HL-60 (cell line): ENCODE results near the gene CFAP299.

ENCODE experiments used
- CTCF ChIP-seq: IDR thresholded peaks from one replicate; pipeline ENCODE4 v1.5.1; 2011; ENCODE audit warnings: low read length, control low read depth, inconsistent platforms; ENCODE audit not compliant: insufficient read depth
- POLR2AphosphoS5 ChIP-seq: IDR thresholded peaks from 2 replicates; pipeline ENCODE4 v1.6.1; 2012; ENCODE audit warnings: low read depth
- REST ChIP-seq: IDR thresholded peaks from 2 replicates; pipeline ENCODE4 v1.6.1; 2012; ENCODE audit warnings: low read depth; ENCODE audit not compliant: insufficient replicate concordance

- TF ChIP-seq CTCF (no peak), POLR2AphosphoS5 (no peak), REST (no peak)
These were observed 35.1 kb downstream of the CFAP299 start for GRCh38 chr4:80370635-80371034.
